GM12878 (cell line): ENCODE results near the gene SELP.
"Not testable (repeated sequence)": the region's sequence is repeated elsewhere in the genome, so short reads cannot be mapped to it uniquely, and the experiment has no call there.

Source experiments
- ASH2L ChIP-seq: fragments of 300-600, 200-600 bp; sonication (generic); IDR thresholded peaks from 2 replicates; pipeline ENCODE4 v1.6.1; 2017; ENCODE audit warnings: low read depth, mild to moderate bottlenecking, borderline replicate concordance
- ATF7 ChIP-seq: fragments of 450-650 bp; IDR thresholded peaks from 2 replicates; pipeline ENCODE4 v1.6.1; 2016; ENCODE audit warnings: low read depth, mild to moderate bottlenecking
- BCL11A ChIP-seq: IDR thresholded peaks from 2 replicates; pipeline ENCODE4 v1.6.1; 2011; ENCODE audit warnings: low read depth, low read length
- CEBPB ChIP-seq, 2 experiments: fragments of 150-350 bp in 1 of 2; IDR thresholded peaks; 2 replicates each; pipeline ENCODE4 v1.6.1; 2012 to 2014; ENCODE audit warnings: low read depth in 2 of 2, low read length in 2 of 2, borderline replicate concordance in 1 of 2, inconsistent platforms in 1 of 2
- POLR2A ChIP-seq: IDR thresholded peaks from 2 replicates; pipeline ENCODE4 v1.6.1; 2011; ENCODE audit warnings: low read depth, mild to moderate bottlenecking, low read length
- POLR2AphosphoS5 ChIP-seq: IDR thresholded peaks from 2 replicates; pipeline ENCODE4 v1.6.1; 2011; ENCODE audit warnings: mild to moderate bottlenecking, low read length, inconsistent platforms
- RB1 ChIP-seq: fragments of 450-650 bp; formaldehyde crosslinking; IDR thresholded peaks from 2 replicates; pipeline ENCODE4 v1.6.1; 2017; ENCODE audit warnings: mild to moderate bottlenecking, borderline replicate concordance
- RFX5 ChIP-seq: IDR thresholded peaks from 2 replicates; pipeline ENCODE4 v1.6.1; 2011; ENCODE audit warnings: low read depth, low read length, improper control_type of control experiment
- SMAD1 ChIP-seq: fragments of 450-650 bp; IDR thresholded peaks from 2 replicates; pipeline ENCODE4 v1.6.1; 2018; ENCODE audit warnings: mild to moderate bottlenecking, low read depth; ENCODE audit not compliant: partially characterized antibody
- TF ChIP-seq, protein P1 (sequence below), 3 experiments: IDR thresholded peaks in 2 of 3; conservative IDR thresholded peaks in 1 of 3; 2 replicates each; pipeline ENCODE4 v1.5.1; 2011; ENCODE audit warnings: low read depth in 3 of 3, low read length in 3 of 3, mild to moderate bottlenecking in 3 of 3, control low read depth in 2 of 3, moderate library complexity in 2 of 3, inconsistent platforms in 1 of 3, mixed read lengths in 1 of 3; ENCODE audit not compliant: control insufficient read depth in 2 of 3, insufficient read depth in 1 of 3; ENCODE audit errors: extremely low read depth in 1 of 3
- TF ChIP-seq, protein P2 (sequence below): fragments of 450-650 bp; IDR thresholded peaks from 2 replicates; pipeline ENCODE4 v1.6.1; 2017; ENCODE audit warnings: antibody characterized with exemption, mild to moderate bottlenecking, moderate library complexity

DNA sequence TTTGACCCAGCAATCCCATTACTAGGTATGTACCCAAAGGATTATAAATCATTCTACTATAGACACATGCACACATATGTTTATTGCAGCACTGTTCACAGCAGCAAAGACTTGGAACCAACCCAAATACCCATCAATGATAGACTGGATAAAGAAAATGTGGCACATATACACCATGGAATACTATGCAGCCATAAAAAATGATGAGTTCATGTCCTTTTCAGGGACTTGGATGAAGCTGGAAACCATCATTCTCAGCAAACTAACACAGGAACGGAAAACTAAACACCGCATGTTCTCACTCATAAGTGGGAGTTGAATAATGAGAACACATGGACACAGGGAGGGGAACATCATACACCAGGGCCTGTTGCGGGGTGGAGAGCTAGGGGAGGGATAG is 40.3 kb upstream of the SELP start:
- TF ChIP-seq, protein P1, sequence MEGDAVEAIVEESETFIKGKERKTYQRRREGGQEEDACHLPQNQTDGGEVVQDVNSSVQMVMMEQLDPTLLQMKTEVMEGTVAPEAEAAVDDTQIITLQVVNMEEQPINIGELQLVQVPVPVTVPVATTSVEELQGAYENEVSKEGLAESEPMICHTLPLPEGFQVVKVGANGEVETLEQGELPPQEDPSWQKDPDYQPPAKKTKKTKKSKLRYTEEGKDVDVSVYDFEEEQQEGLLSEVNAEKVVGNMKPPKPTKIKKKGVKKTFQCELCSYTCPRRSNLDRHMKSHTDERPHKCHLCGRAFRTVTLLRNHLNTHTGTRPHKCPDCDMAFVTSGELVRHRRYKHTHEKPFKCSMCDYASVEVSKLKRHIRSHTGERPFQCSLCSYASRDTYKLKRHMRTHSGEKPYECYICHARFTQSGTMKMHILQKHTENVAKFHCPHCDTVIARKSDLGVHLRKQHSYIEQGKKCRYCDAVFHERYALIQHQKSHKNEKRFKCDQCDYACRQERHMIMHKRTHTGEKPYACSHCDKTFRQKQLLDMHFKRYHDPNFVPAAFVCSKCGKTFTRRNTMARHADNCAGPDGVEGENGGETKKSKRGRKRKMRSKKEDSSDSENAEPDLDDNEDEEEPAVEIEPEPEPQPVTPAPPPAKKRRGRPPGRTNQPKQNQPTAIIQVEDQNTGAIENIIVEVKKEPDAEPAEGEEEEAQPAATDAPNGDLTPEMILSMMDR (IDR thresholded peaks at IDR 0.05 in 2 of 3, conservative IDR thresholded peaks at IDR 0.05 in 1 of 3; ENCODE audit: control insufficient read depth in 2 of 3, extremely low read depth in 1 of 3, insufficient read depth in 1 of 3, low read depth in 3 of 3, low read length in 3 of 3), result not testable (repeated sequence)
- TF ChIP-seq POLR2AphosphoS5; RB1; BCL11A; ASH2L; ATF7; RFX5; CEBPB (IDR thresholded peaks at IDR 0.05; ENCODE audit: borderline replicate concordance in 1 of 2, low read depth in 2 of 2, low read length in 2 of 2); POLR2A; SMAD1: not testable (repeated sequence)
- TF ChIP-seq, protein P2, sequence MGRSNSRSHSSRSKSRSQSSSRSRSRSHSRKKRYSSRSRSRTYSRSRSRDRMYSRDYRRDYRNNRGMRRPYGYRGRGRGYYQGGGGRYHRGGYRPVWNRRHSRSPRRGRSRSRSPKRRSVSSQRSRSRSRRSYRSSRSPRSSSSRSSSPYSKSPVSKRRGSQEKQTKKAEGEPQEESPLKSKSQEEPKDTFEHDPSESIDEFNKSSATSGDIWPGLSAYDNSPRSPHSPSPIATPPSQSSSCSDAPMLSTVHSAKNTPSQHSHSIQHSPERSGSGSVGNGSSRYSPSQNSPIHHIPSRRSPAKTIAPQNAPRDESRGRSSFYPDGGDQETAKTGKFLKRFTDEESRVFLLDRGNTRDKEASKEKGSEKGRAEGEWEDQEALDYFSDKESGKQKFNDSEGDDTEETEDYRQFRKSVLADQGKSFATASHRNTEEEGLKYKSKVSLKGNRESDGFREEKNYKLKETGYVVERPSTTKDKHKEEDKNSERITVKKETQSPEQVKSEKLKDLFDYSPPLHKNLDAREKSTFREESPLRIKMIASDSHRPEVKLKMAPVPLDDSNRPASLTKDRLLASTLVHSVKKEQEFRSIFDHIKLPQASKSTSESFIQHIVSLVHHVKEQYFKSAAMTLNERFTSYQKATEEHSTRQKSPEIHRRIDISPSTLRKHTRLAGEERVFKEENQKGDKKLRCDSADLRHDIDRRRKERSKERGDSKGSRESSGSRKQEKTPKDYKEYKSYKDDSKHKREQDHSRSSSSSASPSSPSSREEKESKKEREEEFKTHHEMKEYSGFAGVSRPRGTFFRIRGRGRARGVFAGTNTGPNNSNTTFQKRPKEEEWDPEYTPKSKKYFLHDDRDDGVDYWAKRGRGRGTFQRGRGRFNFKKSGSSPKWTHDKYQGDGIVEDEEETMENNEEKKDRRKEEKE, result not testable (repeated sequence)
